GM10266 (cell line): ENCODE measurements around the gene GRID1.

Experiments used
- DNase-seq: peaks from one replicate; pipeline ENCODE4 v3.0.0; 2012; ENCODE audit errors: extremely low spot score
- CTCF ChIP-seq: IDR thresholded peaks from 2 replicates; pipeline ENCODE4 v1.5.1; 2012; ENCODE audit warnings: mild to moderate bottlenecking, low read depth; ENCODE audit not compliant: control insufficient read depth, insufficient read depth; ENCODE audit errors: missing control alignments

Gene GRID1

GRCh38 chr10:86018735-86019058 is 347.9 kb downstream of the GRID1 start:
- no peak for TF ChIP-seq CTCF
- no peak for DNase-seq

GRCh38 chr10:86017841-86018734 is 348.5 kb downstream of the GRID1 start:
- no peak for TF ChIP-seq CTCF
- DNase-seq, result no peak

GRCh38 chr10:86013568-86013967 is 353.0 kb downstream of the GRID1 start:
- TF ChIP-seq CTCF, result no peak
- no peak for DNase-seq

GRCh38 chr10:86007171-86007570 is 359.4 kb downstream of the GRID1 start:
- TF ChIP-seq CTCF, result no peak

GRCh38 chr10:86004337-86004736 is 362.3 kb downstream of the GRID1 start:
- TF ChIP-seq CTCF, result no peak
- no peak for DNase-seq

More at GRCh38 chr10:86007171-86007570, 359.4 kb downstream of the GRID1 start:
- no peak for DNase-seq

- DNase-seq, result no peak
- TF ChIP-seq CTCF, result no peak
These were observed 363.4 kb downstream of the GRID1 start for GRCh38 chr10:86003201-86003621.

- DNase-seq, result no peak
- TF ChIP-seq CTCF, result no peak
These were observed 365.1 kb downstream of the GRID1 start for GRCh38 chr10:86001521-86001920.
